ENCODE results near the gene ACE.

DNA sequence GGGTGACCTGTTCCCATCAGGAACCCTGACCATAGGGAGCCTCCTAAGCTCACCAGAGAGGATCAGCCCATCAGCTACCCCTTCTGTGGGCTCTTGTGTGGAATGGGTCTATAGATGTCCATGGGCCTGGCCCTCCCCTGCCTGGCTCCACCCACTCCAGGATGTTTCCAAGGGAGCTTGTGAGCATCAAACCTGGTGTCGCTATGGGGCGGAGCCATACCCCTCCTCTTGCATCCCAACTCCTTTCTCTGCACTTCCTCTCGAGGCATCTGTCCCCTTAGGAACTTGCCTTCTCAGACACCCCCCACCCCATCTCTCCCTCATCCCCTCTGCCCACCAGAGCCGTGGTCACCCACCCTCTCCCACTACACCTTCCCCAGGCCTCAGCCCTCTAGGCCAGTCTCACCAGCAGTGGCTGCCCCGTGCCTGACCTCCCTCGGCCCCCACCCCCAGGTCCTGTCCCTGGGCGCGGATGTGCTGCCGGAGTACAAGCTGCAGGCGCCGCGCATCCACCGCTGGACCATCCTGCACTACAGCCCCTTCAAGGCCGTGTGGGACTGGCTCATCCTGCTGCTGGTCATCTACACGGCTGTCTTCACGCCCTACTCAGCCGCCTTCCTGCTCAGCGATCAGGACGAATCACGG lies 56.7 kb downstream of the ACE start:
- no peak for TF ChIP-seq EZH2phosphoT487 (IDR thresholded peaks at IDR 0.05; ENCODE audit: unreplicated experiment)
- TF ChIP-seq, protein P1, sequence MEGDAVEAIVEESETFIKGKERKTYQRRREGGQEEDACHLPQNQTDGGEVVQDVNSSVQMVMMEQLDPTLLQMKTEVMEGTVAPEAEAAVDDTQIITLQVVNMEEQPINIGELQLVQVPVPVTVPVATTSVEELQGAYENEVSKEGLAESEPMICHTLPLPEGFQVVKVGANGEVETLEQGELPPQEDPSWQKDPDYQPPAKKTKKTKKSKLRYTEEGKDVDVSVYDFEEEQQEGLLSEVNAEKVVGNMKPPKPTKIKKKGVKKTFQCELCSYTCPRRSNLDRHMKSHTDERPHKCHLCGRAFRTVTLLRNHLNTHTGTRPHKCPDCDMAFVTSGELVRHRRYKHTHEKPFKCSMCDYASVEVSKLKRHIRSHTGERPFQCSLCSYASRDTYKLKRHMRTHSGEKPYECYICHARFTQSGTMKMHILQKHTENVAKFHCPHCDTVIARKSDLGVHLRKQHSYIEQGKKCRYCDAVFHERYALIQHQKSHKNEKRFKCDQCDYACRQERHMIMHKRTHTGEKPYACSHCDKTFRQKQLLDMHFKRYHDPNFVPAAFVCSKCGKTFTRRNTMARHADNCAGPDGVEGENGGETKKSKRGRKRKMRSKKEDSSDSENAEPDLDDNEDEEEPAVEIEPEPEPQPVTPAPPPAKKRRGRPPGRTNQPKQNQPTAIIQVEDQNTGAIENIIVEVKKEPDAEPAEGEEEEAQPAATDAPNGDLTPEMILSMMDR (conservative IDR thresholded peaks at IDR 0.05; ENCODE audit: low read depth in 2 of 2): no peak
- no peak for TF ChIP-seq CREB1 (CRISPR knock-in tag; IDR thresholded peaks at IDR 0.05; ENCODE audit: low read depth)
